ENCODE data around the gene ZBTB20.

ZBTB20 gene

DNA sequence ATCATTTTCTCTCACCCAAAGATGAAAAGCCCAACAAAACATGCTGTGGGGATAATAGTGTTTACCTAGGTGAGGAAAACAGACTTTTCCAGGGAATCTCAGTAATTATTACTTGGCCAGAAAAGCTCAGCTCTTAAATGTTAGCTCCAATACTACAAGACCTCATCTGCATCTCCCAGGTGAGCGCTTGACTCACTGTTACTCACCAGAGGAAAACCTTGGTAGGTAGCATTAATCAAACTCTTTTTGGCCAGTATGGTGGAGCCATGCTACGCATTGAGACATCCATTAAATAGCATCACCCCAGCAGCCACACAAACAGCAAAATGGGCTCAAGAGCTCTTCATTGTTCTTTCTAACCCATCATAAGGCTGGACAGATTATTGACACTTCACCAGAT, 754.3 kb downstream of the ZBTB20 start:
- no peak for DNase-seq

DNA sequence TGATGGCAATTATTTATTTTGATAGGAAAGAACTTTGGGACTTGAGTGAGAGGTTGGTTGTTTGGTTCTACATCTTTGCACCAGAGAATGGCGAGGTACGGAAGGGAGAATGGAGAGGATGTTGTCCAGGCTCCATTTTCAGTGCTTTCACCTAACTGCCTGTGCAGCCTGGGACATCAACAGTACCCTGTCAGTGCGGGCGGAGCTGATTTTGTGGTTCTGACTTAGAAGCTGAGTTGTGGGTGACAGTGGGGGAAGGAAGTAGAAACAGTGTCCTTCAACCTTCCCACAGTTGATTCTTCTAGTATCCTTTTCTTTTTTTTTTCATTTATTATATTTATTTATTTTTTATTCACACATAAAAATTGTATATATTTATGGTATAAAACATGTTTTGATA, 757.9 kb downstream of the ZBTB20 start:
- DNase-seq: peak in 1 of 2 experiments; percentile 1

- DNase-seq: no peak
Measured at GRCh38 chr3:114384558-114384903, 762.6 kb downstream of the ZBTB20 start.

- peak; percentile 50 to 60 for DNase-seq
Measured at GRCh38 chr3:114383875-114384557, 763.1 kb downstream of the ZBTB20 start.

GRCh38 chr3:114380233-114380651, 766.8 kb downstream of the ZBTB20 start:
- DNase-seq: no peak

GRCh38 chr3:114379266-114379665, 767.8 kb downstream of the ZBTB20 start:
- no peak for DNase-seq

GRCh38 chr3:114378760-114379159, 768.3 kb downstream of the ZBTB20 start:
- no peak for DNase-seq

DNA sequence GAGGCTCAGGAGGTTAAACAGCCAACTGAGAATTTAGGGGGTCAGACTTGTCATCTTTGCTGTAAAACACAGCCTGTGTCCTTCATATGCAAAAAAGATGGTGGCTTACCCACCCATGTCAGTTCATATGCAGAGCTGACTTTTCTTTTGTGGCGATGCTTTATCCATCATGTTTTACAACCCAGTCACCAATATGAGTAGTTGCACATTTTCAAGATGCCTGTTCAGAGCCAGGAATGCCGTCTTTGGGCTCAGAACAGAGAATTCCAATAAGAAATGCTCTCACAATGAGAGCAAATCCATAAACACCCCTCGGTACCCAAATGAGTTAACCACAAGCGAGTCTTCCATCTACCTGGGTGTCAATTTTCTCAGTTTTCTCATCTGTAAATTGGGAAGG, 769.7 kb downstream of the ZBTB20 start:
- DNase-seq: no peak

DNA sequence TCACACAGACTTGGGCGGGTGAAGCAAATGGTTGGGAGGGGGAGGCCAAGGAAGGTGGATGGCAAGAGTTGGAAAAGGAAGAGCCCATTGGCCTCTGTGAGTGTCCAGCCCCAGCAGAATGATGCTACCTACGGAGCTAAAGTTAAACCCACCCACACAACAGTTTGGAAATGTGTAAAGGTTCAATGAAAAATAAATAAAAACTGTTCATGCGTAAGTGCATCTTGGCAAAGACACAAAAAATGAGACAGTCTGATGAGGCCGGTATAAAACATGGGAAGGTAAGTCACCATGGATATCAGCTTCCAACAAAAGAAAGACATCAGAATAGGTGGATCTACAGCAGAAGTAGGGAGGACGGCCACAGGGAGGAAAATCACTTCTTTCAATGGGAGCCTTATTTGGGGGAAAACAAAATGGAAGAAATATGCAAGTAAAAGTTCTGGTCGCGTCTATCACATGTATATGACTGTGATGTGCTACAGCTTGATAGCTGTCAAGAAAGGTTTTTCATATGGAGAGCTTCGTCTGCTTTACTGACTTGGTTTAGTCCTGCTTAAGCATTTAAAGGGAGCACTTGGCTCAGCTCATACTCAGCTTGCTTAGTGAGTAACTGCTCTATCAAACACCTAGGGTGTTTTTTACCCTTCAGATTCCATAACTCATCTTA, 770.4 kb downstream of the ZBTB20 start:
- DNase-seq: no peak

DNA sequence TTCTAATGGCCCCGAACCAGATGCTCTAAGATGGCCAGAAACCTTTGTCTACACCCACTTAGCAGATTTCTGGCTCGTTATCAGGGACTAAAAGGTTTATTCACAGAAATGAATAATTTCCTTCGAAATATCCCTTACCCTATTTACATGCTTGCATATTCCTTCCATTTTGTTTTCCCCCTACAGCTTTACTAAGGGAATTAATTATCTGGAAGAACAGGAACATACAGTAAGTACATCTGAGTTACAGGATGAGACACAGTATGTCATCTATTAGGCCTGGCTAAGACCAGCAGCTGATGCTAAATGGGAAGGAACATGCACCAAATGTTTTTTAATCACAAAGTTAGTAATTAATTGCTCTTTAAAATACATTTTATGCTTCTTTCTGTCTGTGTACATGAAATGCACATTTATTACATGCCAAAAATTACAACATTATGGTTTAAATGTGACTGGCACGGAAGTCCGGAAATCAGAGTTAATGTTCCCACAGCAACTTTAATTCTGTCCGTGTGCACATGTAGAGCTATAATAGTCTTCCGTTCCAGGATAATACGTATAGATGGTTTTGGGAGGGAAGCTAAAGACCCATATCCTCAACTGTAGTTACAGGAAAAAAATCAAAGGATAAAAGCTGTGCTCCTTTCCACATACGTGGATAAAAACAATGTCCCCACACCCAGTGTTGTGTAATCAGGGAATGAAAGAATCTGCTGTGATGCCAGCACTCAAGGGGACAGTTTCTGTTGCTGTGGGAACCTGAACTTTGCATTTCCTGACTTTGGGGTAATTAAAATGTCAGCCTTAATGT, 771.3 kb downstream of the ZBTB20 start:
- DNase-seq: no peak

DNA sequence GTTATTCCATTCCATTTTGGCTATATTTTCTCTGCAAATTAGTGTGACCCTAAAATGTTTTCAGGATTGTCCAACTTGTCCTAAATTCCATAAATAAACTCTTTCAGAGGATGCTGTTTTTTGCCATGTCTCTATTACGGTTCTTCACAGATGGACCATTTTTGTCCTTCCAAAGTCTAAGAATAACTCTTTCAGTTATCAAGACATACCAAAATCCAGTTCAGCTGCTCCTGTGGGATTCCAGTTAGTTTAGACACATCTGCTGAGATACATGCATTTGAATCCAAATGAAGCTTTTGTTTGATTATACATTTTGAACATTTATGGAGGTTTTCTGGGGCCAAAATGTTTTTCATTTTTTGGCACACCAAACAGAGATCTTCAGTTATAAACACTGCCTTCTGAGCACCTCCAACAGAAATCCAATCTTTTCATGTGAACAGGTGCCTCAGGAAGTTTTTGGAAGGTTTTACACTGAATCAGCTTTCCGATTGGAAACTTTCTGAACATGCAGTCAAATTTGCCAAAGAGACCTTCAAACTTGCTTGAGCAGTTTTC, 772.6 kb downstream of the ZBTB20 start:
- no peak for DNase-seq

DNA sequence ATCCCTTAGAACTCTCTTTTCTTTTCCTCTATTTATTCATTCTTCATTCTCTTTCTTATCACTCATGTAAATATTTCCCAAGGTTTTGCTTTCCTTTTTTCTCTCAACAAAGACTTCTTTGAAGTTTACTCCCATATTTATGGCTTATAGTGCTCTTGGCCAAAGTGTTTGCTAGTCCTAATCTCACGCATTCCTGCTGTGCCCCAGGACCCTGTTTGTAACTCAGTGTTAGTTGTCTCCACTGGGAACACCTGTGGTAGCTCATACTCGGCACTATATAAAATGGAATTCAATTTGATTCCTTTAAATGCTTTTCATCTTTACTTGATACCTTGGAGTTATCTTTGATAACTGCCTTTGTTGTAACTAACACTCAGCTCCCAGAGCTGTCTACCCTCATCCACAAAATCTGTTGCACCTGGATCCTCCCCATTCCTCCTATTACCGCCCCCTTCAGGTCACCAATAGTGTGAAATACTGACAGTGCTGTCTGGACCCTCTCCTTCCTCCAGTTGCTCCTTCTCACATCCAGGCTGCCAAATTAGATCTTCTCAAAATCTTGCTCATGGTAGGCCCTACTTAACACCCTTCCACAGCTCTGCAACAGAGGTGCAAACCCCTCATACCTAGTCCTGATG, 776.4 kb downstream of the ZBTB20 start:
- DNase-seq: no peak

GRCh38 chr3:114365909-114366308, 781.2 kb downstream of the ZBTB20 start:
- no peak for DNase-seq

- no peak for DNase-seq
Measured at GRCh38 chr3:114364806-114365654, 782.1 kb downstream of the ZBTB20 start.

GRCh38 chr3:114363554-114364202, 783.4 kb downstream of the ZBTB20 start:
- no peak for DNase-seq

DNA sequence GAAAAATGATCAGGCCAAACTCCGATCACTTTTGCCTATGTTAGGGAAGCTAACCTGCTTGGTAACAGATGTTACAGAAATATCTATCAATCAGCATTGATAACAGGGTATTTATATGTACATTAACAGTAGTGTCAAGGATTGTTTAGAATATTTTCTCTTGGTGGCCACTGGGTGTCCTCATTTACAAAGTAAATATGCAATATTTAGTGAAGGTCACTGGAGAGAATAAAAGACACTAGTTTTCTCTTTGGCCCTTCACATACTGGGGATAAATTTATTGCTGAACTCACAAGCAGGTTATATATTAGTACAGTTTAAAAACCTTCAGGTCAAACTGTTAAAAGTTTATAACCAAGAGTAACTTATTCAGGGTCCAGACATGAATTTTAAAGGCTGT, 784.3 kb downstream of the ZBTB20 start:
- DNase-seq: no peak

GRCh38 chr3:114361391-114361790, 785.7 kb downstream of the ZBTB20 start:
- DNase-seq: no peak

GRCh38 chr3:114356525-114356924, 790.6 kb downstream of the ZBTB20 start:
- no peak for DNase-seq

GRCh38 chr3:114356066-114356465, 791.0 kb downstream of the ZBTB20 start:
- DNase-seq: no peak

DNA sequence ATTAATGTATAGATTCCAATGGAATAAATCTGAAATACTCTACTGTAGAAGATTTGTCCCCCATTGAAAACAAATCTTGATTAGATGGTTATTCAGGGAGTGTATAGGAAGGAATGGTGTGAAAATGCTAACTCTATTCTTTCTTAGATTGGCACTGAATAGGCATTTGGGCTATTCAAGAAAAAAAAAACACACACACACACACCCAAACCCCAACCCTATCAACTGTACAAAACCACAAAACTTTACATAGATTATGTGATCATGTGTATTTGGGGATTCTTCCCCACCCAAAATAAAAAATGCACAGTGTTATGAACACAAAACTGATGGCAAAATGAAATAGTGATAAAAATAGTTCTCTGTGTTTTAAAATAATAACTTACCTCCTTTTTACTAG, 791.4 kb downstream of the ZBTB20 start:
- DNase-seq: no peak

GRCh38 chr3:114351822-114352145, 795.3 kb downstream of the ZBTB20 start:
- no peak for DNase-seq
